Activated T-cell treated with anti-CD3 and anti-CD28 coated beads, Interleukin-2, amount 50 U/mL, for 48 hours (primary cell): ENCODE data around the gene C9orf78.

Source experiments
- DNase-seq, 2 experiments: peaks; one replicate each; pipeline ENCODE4 v3.0.0-alpha.2; 2020

The C9orf78 gene

DNA sequence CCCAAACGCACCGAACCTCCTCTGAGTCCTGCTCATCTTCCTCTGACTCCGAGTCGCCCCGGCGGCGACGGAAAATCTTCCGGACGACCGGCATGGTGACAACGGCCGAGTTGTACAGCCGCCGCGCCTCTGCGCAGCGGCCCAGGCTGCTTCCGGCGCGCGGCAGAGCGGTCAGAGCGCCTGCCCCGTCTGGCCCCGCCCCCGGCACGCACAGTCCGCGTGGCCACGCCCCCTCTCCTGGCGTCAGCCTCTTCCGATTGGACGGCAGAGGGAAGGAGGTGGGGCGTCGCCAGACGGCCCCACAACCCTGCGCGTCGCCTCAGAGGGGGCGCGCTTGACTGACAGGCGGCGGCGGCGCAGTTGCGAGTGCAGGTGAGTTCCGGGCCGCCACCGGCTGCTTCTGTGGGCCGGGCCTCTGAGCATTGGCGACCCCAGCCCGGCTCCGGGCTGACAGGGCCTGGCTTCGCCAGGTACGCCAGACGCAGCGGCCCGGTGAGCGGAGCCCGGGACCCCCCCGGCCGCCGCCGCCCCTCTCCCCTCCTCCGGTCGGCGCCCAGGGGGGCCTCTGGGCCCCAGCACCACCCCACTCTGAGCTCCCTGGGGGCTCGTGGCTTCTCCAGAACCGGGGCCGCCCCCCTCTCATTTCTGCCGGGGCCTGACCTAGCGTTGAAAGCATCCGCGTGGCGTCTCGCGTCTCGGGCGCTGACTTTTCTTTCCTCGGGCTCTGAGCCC lies at the start of gene C9orf78, which contains the start of gene USP20:
TSS of gene C9orf78 (minus strand) at position 148 of the 732 bp plus-strand sequence. CDS start at position 94, 54 bp downstream.
TSS of gene USP20 (plus strand) at position 331 of the 732 bp plus-strand sequence. CDS start 17,098 bp downstream, outside the sequence.
- DNase-seq: peak; percentile 97 to 98

DNA sequence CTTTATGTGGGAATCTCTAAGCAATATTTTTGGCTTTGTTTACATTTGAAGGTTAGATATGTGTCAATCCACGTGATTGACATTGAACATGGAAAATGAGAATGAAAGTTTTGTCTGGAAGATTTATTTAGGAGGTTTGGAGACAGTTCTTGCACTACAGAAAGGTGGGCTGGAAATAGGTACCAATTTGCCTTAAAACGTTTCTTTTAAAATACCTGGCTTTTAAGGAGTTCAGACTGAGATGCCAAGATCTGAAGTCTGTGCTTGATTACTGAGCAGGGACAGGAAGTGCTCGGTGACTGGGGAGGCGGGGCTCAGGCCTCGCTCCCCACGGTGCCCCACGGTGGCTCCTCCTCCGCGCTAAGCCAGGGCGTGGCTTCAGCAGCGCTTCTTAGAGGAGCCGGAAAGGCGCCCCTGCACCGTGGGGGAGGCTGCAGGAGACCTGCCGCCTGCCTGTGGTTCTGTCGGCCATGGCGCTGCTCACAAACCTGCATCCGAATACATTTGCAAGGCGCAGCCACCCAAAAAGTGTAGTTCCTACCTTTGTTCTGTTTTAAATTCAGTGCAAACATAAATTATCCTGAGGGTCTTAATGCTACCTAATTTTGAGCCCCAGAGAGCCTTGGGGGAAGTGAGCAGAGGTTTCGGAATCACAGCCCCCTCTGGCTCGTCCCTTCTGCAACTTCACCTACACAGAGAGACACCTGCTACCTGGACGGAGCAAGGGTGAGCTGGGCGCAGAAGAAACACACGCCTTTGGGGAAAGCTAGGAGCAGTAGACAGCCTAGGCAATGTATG lies 49.3 kb upstream of the C9orf78 start:
- peak; percentile 98 for DNase-seq

DNA sequence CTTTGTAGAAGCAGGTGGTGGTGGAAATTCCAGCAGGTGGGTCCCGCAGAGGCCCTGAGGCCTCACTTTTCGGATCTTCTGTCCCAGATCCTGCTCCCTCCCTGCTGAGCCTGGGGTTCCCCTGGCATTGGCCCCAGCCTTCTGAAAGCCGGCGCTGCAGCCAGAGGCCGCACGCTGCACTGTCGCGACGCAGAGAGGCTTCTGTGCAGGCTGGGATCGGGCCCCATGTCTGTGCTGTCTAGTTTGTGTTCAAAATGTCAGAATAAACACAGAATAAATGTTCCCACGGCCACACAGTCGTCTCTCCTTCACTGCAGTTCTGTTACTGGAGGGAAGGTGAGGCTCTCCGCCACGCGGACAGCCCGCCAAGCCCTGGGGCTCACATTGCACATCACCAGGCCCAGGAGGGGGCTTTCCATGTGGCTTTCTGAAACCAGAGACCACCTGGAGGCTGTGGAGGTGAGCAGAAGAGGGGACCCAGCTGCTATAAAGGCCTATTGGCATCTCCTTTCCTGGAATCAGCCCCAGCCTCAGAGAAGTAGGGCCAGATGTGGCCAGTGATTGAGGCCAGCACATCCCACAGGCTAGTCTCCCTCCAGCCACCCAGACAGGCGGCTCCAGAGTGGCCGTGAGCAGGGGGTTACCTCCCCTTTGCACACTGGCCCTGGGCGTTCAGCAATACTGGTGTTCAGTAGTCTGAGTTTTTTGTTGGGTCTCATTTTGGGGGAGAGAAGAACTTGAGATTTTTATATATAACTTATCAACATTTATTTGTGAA lies 46.7 kb upstream of the C9orf78 start:
- no peak for DNase-seq

DNA sequence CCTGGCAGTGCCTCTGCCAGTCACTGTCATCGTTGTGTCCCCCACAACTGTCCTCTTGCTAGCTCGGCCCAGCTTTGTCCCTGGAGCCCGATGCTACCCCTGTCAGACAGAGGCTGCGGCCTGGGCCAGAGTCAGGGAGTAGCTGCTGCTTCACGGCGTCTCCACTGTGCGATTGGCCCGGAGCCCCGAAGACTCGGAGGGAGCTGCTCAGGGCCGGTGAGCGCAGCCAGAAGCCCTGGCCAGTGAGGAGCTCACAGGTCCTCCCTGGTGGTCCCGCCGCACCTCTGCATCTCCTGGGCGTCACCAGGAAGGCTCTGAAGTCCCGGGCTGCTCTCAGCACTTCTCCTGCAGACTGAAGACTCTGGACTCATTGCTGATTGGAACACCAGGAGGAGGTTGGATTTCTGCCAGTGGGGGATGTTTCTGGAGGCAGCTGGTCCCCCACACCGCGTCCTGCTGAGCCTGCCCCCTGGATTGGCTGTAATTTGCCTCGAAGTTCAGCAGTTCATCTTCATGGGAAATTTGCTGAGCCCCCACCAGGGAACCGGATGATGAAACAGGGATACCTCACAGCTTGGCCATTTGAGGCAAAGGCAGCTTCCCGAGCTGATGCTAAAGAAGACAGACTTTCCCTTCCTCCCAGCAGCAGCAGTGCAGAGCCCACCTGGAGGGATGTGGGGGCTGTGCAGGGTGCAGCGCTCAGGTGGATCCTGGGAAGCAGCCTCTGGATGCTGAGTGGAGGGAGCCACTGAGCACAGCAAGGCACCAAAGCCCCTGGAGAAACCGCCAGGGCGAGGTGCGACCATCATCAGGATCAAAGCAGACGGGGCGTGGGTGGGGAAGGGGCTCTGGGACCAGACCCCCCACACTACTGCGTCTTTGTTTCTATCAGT lies 45.8 kb upstream of the C9orf78 start:
- DNase-seq: no peak

- no peak for DNase-seq
Observed at GRCh38 chr9:129879991-129880653, 45.0 kb upstream of the C9orf78 start.

- DNase-seq: no peak
Observed at GRCh38 chr9:129879103-129879699, 44.1 kb upstream of the C9orf78 start.

GRCh38 chr9:129878291-129878690 lies 43.2 kb upstream of the C9orf78 start:
- DNase-seq: no peak

DNA sequence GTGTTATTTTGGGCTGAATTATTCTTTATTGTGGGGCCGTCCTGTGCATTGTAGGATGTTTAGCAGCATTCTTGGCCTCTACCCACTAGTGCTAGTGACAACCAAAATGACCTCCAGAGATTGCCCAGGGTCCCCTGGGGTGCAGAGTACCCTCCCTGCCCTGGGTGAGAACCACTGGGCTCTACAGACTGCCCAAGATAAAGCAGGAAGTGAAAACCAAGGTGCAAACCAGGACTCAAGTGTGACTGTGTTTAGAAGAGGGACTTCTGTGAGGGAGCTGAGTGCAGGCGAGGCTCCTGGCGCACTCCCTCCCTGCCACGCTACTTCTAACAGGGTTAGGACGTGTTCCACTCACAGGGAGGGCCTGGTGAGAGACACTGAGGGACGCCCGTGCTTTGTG lies 41.7 kb upstream of the C9orf78 start:
- DNase-seq: no peak

DNA sequence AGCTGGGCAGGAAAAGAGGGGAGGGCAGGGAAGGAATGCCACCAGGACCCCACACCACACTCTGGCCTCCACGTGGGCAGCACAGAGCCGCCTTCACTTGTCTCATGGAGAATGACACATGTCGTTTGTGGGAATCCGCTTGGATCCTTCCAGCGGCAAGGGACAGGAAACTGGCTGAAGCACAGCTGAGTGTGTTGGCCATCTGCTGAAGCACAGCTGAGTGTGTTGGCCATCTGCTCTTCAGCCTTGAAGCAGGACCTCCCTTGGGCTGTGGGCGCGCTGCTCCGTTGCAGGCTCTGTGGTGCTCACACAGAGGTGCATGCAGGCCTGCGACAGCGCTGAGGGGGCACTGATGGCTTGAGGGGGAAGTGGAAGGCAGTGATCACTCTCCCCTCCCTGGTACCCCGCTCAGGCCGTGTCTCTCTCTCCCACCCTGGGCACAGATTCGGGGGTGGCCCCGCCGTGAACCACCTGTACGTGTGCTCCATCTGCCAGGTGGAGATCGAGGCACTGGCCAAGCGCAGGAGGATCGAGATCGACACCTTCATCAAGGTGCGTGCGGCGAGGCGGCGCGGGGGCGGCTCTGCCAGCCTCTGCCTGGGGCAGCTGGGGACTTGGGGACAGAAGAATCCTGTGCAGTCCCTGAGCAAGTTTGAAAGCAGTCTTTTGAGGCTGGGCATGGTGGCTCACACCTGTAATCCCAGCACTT lies 40.8 kb upstream of the C9orf78 start:
- no peak for DNase-seq

- peak in 1 of 2 experiments; percentile 43 for DNase-seq
Observed at GRCh38 chr9:129875181-129875611, 40.1 kb upstream of the C9orf78 start.

DNA sequence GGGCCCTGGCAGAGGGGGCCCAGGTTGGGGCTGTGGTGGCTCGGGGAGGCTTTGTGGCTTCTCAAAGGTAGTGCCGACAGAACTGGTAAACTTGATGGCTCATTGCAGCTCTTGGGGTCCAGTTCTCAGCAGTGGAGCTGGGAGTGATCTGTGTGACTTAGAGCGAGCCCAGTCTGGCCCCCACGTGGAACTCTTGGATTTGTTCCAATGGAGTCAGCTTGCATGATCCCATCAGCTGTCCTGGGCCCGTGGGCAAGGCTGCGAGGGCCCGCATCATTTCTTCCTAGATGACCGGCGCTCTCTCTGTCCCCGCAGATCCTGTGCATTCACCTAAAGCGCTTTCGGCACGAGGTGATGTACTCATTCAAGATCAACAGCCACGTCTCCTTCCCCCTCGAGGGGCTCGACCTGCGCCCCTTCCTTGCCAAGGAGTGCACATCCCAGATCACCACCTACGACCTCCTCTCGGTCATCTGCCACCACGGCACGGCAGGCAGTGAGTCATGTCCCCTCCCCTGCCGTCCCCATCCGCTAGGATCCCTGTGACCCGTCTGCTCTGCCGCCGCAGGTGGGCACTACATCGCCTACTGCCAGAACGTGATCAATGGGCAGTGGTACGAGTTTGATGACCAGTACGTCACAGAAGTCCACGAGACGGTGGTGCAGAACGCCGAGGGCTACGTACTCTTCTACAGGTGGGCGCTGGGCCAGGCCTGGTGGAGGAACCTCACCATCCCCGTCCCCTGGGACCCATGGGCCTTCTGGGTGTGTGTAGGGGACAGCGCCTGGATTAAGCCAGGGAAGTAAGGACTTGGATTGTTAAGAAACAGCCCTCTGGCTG lies 39.4 kb upstream of the C9orf78 start:
- no peak for DNase-seq

- DNase-seq: no peak
Observed at GRCh38 chr9:129873563-129874190, 38.6 kb upstream of the C9orf78 start.

DNA sequence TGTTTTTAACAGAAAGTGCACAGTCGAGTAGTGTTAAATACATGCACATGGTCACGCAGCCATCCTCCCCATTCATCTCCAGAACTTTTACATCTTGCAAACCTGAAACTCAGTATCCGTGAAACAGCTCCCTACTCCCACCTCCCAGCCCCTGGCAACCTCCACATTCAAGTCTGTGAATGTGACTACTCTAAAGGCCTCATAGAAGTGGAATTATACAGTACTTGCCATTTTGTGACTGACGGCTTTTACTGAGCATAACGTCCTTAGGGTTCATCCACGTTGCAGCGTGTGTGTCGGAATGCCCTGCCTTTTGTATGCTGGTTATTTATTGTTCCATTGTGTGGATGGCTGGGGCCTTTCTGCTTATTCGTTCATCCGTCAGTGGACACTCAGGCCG lies 36.0 kb upstream of the C9orf78 start:
- DNase-seq: no peak

GRCh38 chr9:129869585-129870501 lies 34.8 kb upstream of the C9orf78 start:
- DNase-seq: peak; percentile 18 to 24

GRCh38 chr9:129868872-129869486 lies 33.9 kb upstream of the C9orf78 start:
- peak; percentile 87 to 88 for DNase-seq

DNA sequence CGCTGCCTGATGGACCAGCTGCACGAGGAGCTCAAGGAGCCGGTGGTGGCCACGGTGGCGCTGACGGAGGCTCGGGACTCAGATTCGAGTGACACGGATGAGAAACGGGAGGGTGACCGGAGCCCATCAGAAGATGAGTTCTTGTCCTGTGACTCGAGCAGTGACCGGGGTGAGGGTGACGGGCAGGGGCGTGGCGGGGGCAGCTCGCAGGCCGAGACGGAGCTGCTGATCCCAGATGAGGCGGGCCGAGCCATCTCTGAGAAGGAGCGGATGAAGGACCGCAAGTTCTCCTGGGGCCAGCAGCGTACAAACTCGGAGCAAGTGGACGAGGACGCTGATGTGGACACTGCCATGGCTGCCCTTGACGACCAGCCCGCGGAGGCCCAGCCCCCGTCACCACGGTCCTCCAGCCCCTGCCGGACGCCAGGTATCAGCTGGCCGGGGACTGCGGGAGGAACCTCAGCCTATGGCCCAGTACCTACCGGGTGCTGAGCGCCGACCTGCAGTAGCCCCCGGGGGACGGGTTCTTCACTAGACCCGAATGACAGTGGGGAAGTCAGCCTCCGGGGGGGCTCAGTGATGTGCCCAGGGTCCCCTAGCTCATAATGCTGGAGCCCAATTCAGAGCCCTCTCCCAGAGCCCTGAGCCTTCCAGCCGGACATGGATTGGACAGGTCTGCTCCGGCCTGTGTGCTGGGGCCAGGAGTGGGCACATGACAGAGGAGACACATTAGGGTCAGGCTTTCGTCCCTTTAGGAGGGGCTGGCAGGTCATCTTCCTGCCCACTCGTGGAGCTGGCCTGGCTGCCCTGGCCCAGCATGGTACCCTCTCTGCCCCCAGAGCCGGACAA lies 33.2 kb upstream of the C9orf78 start:
- DNase-seq: no peak
